HG03558 (cell line): ENCODE results near the gene SNX1.
"Not testable (repeated sequence)": the region's sequence is repeated elsewhere in the genome, so short reads cannot be mapped to it uniquely, and the experiment has no call there.

Experiments used
- ATAC-seq: cut with Tn5 transposase; IDR thresholded peaks from one replicate; pipeline ENCODE4 v1.9.1; 2021; ENCODE audit warnings: moderate number of reproducible peaks; ENCODE audit not compliant: unreplicated experiment; ENCODE audit errors: extremely low read depth

SNX1 gene, protein sequence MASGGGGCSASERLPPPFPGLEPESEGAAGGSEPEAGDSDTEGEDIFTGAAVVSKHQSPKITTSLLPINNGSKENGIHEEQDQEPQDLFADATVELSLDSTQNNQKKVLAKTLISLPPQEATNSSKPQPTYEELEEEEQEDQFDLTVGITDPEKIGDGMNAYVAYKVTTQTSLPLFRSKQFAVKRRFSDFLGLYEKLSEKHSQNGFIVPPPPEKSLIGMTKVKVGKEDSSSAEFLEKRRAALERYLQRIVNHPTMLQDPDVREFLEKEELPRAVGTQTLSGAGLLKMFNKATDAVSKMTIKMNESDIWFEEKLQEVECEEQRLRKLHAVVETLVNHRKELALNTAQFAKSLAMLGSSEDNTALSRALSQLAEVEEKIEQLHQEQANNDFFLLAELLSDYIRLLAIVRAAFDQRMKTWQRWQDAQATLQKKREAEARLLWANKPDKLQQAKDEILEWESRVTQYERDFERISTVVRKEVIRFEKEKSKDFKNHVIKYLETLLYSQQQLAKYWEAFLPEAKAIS

DNA sequence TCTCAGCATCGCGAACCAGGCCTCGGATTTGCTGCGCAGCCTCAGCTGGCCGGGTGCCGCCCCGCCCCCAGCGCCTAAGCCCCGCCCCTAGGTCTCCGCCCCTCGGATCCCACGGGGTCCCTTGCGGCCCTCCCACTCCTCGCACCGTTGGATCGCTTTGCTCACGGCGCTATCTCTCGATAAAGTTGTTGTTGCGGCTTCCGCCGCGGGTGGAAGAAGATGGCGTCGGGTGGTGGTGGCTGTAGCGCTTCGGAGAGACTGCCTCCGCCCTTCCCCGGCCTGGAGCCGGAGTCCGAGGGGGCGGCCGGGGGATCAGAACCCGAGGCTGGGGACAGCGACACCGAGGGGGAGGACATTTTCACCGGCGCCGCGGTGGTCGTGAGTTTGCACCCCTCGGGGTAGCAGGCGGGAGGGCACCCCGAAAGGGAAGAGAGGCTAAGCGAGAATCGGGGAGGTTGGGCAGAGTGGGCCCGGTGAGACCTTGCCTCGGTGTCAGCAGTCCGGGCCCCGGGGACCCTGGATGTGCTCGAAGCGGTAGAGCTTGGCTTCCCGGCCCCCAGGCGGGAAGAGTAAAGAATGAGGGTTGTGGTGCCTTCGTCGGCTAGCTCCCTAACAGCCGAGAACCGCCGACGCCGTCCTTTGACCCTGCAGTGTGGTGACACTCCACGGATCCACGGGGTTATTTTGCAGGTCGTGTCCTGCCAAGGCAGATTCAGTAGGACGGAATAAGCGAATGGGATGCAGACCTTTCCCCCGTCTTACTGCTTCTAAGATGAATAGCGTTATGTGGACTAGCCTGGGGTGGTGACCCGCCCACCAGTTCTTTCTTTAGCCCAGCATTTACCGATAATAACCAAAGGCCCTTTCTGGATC is at the start of gene SNX1:
Gene SNX1, plus strand, starts transcription at position 188 of the 873 bp plus-strand sequence. Its CDS starts 32 bp downstream, at position 220.
- no peak for ATAC-seq

DNA sequence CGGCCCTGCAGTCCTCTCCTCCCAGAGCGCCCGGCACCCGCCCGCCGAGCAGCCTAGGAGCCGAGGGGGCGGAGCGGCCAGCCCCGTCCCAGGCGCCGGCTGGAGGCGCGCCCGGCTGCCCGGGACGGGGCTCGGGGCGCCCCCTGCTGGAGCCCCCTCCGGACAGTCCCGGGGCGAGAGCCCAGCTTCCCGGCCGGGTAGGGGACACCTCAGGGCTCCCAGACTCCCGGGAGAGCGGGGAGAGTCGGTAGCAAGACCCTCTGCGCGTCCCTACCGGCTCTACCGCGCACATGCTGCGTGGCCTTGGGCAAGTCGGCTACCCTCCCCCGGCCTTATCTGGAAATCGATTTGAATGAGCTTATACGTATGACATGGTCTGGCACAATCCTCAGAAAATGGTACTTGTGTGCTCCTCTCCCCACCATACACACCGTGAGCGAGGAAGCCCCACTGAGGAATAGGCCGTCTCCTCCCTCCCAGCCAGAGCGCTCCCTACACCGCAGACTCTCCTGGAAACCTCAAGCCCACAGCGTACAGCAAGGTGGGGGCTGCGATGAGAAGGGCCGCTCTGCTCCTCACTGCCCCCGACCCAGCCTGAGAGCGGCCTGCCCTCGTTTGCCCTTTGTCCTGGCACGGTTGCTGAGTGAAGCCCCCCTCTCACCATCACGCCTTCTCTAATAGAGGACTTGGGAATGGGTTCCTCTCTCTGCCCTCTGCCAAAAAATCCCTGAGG is 49.2 kb upstream of the SNX1 start, which contains the start of gene DAPK2:
Gene DAPK2, minus strand, starts transcription at position 65 of the 733 bp plus-strand sequence. CDS start 6,224 bp downstream, outside the sequence.
- no peak for ATAC-seq

DNA sequence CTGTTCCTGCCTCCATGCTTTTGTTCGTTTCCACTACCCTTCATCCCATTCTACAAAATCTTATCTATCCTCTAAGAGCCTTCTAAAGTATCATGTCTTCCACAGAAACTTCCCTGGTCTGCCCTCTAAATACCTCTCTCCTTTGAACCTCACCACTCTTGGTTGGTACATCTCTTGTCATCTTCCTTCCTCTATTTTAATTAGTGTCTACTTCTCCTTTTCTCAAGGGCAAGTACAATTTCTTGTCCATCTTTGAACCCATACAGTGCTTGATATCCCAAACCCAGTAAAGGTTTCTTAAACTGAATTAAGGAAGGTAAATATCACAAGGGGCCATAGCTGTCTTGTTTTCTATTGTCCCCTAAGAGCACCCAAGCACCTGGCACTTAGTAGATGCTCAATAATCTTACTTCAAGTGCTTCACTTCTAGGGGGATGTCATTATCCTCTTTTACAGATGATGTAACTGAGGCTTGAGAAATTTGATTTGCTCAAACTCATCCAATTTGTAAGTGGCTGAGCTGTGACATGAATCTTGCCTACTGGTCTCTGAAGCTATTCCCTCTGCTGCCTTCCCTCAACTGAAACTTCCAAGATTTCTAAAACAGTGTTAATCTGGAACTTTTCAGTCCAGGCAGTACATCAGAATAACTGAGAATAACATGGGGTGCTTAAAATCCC is 46.9 kb upstream of the SNX1 start:
- no peak for ATAC-seq

DNA sequence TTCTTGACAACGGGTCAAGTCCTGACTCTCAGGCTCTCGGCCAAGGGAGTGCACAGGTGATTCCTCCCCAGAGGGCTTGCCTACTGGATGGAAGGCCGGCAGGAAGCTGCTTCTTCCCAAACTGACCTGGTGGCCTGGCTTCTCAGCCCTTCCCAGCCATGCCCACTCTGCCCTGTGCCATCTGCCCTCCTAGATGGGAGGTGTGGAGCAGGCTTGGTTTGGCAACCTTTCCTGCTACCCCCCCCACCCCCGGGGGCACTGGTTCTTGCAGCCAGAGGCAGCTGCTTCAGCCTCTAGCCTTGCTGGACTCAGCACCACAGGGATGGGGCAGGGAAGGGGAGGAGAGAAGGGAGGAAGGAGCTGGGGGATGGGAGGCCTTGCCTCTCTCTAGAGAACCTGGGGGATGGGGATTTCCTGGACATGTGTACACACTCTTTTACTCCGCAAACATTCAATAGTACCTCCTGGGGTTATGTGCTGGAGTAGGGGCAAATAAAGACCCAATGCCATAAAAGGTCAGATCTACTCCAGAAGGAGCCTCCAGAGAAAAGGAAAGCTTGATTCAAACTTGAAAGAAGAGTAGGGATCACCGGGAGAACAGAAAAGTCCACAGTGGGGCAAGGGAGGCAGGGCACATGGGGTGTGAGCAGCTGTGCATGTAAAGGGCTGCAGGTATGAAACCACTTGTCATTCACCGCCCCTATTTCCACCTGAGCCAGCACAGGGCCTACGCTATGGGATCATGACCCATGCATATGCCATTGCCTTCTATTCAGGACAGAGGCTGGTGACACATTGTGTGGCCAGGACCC is 45.3 kb upstream of the SNX1 start:
- no peak for ATAC-seq

DNA sequence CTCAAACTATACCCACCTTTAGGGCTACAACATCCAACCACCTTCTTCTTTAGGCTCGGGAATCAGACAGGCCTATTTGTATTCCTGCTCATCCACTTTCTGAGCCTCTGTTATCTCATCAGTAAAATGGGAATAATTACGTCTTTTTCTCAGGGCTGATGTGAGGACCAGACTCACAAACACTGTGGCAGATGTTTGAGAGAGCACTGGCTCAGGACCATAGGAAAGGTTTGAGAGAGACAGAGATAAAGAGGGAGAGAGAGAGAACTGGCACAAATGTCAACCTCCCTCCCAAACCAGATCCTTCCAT is 44.7 kb upstream of the SNX1 start:
- ATAC-seq, result no peak

DNA sequence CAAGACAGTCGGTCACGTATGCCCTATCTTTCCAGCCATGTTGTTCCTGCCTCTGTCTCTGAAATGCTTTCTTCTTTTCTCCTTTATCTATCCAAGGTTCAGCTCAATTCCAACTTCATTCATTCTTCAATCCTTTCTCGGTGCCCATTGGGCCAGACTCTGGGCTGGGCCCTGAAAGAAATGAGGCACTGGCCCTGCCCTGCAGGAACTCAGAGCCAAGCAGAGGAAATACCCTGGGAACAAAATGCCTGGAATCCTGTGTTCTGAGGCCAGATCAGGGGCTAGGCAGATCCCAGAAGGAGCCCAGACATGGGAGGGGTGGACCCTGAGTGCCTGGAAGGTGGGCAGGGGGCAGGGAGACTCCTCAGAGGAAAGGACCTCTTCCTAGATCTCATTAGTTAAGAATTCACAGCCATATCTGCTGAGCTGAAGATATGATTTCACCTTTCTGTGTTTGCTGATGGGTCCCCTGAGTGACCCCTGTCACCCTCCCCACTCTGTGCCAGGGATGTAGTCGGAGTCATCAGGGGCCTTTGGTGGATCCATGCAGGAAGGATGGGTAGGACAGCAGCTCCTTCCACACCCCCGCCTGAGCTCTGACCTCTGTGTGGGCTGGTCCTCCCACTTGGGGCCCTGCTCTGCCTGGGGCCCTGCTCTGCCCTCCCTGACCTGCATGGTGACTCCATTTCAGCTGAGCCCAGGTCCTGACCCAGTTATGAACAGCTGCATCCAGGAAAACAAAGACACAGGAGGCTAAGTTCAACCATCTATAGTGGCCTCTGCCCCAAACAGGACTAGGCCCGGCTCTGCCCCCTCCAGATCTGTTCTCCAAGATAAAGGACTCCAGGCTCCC is 44.1 kb upstream of the SNX1 start:
- no peak for ATAC-seq

DNA sequence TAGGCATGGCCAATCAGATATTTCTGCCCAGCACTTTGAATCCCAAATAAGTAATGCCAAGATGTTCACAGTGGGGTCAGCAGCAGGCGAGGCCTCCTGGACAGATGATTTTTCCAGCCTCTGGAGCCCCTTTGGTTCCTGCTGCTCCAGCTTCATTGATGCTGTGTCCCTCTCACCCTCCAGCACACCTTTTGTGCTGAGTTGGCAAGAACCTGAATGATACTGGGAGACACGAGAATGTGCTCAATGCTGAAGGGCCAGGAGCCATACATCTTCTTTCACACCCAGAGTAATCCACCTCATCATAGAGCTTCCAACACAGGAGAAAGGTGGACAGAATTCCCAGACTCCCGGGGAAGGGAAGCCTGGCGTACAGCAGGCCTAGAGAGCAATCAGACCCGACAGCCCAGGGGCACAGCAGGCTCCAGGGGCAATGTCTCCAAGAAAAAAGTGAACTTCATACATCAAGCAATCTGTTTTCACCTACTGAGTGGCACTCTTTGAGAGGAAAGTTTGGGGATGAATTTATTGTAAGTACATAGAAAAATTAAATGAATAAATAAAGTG is 42.8 kb upstream of the SNX1 start:
- ATAC-seq, result no peak

DNA sequence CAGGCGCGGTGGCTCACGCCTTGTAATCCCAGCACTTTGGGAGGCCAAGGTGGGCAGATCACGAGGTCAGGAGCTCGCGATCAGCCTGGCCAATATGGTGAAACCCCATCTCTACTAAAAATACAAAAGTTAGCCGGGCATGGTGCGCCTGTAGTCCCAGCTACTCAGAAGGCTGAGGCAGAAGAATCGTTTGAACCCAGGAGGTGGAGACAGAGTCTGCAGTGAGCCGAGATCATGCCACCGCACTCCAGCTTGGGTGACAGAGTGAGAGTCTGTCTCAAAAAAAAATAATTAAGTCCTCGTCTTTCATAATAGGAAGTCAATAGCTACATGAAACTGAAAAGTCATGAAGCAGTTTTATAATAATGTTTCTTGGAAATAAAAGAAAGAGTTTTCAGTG is 42.1 kb upstream of the SNX1 start:
- not testable (repeated sequence) for ATAC-seq

DNA sequence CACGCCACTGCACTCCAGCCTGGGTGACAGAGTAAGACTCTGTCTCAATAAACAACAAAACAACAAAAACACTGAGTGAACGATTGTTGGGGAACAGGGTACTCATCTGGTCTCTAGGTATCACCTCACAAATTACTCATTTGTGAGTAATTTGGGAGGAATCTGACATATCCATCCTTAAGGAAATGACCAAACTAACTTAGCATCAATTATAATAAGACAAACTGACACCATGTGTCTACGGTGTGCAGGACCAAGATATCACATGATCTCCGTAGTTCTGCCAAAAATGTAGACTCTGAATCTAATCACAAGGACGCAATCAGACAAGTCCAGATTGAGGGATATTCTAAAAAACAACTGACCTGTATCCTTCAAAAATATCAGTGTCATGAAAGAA is 37.5 kb upstream of the SNX1 start:
- ATAC-seq, result no peak

DNA sequence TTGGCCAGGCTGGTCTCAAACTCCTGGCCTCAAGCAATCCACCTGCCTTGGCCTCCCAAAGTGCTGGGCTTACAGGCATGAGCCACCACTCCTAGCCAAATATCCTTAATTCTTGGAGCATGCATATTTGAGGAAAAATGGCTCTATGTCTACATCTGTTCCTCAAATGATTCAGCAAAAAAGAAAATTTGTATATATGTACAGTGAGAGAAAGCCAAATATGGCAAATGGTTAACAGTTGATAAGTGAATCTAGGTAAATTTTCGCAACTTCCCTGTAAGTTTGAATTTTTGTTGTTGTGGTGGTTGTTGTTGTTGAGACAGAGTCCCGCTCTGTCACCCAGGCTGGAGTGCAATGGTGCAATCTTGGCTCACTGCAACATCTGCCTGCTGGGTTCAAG is 36.7 kb upstream of the SNX1 start:
- not testable (repeated sequence) for ATAC-seq

DNA sequence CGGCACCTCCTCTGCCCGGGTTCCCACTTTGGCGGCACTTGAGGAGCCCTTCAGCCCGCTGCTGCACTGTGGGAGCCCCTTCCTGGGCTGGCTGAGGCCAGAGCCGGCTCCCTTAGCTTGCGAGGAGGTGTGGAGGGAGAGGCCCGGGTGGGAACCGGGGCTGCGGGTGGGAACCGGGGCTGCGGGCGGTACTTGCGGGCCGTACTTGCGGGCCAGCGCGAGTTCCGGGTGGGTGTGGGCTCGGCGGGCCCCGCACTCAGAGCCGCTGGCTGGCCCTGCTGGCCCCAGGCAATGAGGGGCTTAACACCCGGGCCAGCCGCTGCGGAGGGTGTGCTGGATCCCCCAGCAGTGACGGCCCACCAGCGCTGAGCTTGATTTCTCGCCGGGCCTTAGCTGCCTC is 35.1 kb upstream of the SNX1 start:
- no peak for ATAC-seq

DNA sequence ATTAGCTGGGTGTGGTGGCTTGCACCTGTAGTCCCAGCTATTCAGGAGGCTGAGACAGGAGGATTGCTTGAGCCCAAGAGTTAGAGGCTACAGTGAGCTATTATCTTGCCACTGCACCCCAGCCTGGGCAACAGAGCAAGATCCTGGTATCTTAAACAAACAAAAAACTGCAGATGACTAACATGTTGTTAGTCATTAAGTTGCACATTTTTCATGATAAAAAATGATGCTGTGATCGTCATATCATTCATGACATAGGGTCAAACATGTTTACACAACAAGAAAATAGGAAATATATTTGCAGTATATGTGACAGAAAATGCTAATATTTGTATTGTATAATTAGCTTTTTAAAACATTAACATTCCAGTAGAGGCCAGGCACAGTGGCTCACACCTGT is 29.3 kb upstream of the SNX1 start:
- no peak for ATAC-seq

DNA sequence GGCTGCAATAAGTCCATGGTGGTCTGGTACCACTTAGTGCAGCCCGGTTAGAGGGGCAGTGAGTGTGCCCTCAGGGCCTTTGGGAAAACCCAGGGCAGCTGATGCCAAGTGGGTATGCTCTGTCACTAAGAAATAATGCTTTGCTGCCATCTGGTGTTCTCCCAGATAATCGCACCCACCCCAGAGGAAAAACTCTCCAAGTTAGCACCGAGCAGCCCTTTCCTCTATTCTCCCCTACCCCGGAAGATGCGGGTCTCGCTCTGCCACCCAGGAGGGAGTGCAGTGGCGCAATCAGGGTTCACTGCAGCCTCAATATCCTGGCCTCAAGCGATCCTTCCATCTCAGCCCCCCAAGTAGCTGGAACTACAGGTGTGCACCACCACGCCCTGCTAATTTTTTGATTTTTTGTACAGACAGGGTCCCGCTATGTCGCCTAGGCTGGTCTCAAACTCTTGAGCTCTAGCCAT is 28.2 kb upstream of the SNX1 start:
- ATAC-seq, result no peak

DNA sequence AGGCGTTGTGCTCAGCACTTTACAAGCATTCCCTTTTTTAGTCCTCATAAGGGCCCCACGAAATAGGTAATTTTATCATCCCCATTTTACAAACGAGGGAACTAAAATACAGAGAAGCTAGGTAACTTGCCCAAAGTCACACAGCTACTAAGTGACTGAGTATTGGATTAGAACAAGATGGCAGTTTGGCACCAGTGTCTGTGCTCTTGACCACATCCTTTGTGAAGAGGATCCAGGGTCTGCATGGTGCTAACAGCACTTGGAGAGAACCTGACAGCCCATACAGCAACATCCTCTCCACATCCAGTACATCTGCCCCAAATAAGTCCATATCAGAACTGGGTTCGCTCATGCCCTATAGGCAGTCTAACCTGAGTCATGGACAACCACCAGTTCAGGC is 27.6 kb upstream of the SNX1 start:
- no peak for ATAC-seq

DNA sequence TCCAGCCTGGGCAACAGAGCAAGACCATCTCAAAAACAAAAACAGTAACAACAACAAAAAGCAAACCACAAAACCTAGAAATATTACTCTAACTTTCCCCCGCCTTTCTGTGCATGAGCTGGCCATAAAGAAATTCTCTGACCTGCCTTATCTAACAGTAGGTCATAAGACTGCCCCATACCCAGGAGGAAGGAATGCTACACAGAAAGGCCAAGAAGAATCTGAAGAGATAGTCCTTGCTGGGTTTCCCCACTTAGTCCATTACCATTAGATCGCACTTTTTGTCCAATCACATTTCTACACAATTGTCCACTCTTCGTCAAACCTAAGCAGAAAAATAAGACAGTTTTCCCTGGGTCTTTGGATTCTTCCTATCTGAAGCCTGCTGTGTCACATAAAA is 25.7 kb upstream of the SNX1 start:
- ATAC-seq, result no peak

DNA sequence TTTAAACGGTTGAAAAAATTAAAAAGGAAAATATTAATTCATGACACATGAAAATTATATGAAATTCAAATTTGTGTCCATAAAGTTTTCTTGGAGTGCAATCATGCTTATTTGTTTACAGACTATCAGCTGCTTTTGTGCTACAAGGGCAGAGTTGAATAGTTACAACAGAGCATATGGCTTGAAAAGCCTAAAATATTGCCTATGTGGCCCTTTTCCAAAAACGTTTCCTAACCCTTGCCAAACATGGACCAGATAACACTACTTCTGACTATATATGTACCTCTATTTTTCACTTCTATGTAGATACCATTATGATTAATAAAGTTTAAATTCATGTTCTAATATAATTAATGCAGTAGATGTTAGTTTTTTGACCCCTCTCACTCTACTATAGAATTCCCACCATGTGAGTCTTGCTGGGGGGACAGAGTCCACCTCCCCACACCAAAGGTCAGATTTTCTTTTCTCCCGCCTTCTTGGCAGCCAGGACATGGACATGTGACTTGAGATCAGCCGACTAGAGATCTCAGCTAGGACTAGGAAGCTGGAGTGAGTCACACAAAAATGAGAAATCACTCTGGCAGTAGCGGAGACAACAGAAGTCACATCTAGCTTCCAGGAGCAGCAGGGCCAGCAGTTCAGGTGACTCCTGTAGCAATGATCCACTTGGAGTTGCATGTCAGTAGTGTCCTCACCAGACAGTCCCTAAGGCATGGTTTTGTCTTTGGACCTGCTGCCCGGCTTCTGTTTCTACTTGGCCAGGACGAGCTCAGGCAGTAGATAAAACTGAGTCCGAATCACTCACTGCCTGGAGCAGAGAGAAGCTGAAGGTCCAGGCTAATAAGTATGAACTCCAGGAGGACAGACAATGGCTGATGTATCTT is 24.6 kb upstream of the SNX1 start:
- ATAC-seq, result no peak
